AG10803 (cell line): Measurements from ENCODE around the gene LCTL.
"Not testable (repeated sequence)": the region's sequence is repeated elsewhere in the genome, so short reads cannot be mapped to it uniquely, and the experiment has no call there.

ENCODE experiments used
- DNase-seq: peaks from one replicate; pipeline ENCODE4 v3.0.0; 2010; ENCODE audit warnings: low read depth
- H3K4me3 ChIP-seq: 2 replicates; pipeline ENCODE4 v1.5.1; 2011; ENCODE audit warnings: mild to moderate bottlenecking, low read length, control low read depth
- CTCF ChIP-seq: conservative IDR thresholded peaks from 2 replicates; pipeline ENCODE4 v1.5.1; 2011; ENCODE audit warnings: mild to moderate bottlenecking, low read length, control low read depth, inconsistent platforms

The LCTL gene

GRCh38 chr15:66592505-66593218 lies 26.9 kb upstream of the LCTL start:
- TF ChIP-seq CTCF: no peak
- no peak for DNase-seq
- no peak overlapping the region for H3K4me3 ChIP-seq

GRCh38 chr15:66591322-66591862 lies 25.6 kb upstream of the LCTL start:
- H3K4me3 ChIP-seq: no peak overlapping the region
- no peak for TF ChIP-seq CTCF
- no peak for DNase-seq

- H3K4me3 ChIP-seq: no peak overlapping the region
- DNase-seq: no peak
- TF ChIP-seq CTCF: no peak
Observed at GRCh38 chr15:66590435-66590834, 24.6 kb upstream of the LCTL start.

GRCh38 chr15:66589429-66589828 lies 23.6 kb upstream of the LCTL start:
- DNase-seq, H3K4me3 ChIP-seq: not testable (repeated sequence)

- TF ChIP-seq CTCF: no peak
- H3K4me3 ChIP-seq: no peak overlapping the region
- no peak for DNase-seq
Observed at GRCh38 chr15:66588971-66589370, 23.2 kb upstream of the LCTL start.

- no peak for DNase-seq
- H3K4me3 ChIP-seq: no peak overlapping the region
- no peak; the same call in 1 of the 2 replicates for TF ChIP-seq CTCF
Observed at GRCh38 chr15:66588537-66588936, 22.7 kb upstream of the LCTL start.

GRCh38 chr15:66587749-66588148 lies 22.0 kb upstream of the LCTL start:
- no peak overlapping the region for H3K4me3 ChIP-seq
- TF ChIP-seq CTCF: no peak
- no peak for DNase-seq

GRCh38 chr15:66587020-66587419 lies 21.2 kb upstream of the LCTL start:
- H3K4me3 ChIP-seq: no peak overlapping the region
- TF ChIP-seq CTCF: no peak
- no peak for DNase-seq
